Heart left ventricle (tissue), 16 donors: ENCODE data around the gene BCL11A. TPM values are rescaled to one million over a fixed set of nuclear protein-coding genes. Genes with fewer than 3 reads are reported as not detected.

Experiments
- ATAC-seq, 4 donors: fragments of 200-7000 bp; cut with Tn5 transposase; one replicate each; pipeline ENCODE4 v1.9.1; 2020 to 2022; ENCODE audit warnings: moderate library complexity in 4 of 4, mild to moderate bottlenecking in 3 of 4, moderate number of reproducible peaks in 1 of 4
- DNase-seq, 5 donors: peaks; one replicate each; pipeline ENCODE4 v3.0.0-alpha.2; 2020
- H3K27ac ChIP-seq, 12 donors: fragments of 200-600 bp; sonication (generic) in 4 of 12; one replicate each; pipeline versions ENCODE4 v1.5.0 to v1.8.0; 2016 to 2022; ENCODE audit warnings: mild to moderate bottlenecking in 2 of 12
- H3K27me3 ChIP-seq, 9 donors: fragments of 200-600 bp; sonication (generic) in 2 of 9; one replicate each; pipeline versions ENCODE4 v1.5.1 to v1.8.0; 2016 to 2022; ENCODE audit warnings: mild to moderate bottlenecking in 3 of 9
- H3K36me3 ChIP-seq, 9 donors: fragments of 200-600 bp; sonication (generic) in 2 of 9; one replicate each; pipeline versions ENCODE4 v1.5.0 to v1.8.0; 2018 to 2022; ENCODE audit warnings: mild to moderate bottlenecking in 2 of 9
- H3K4me1 ChIP-seq, 12 donors: fragments of 200-600 bp; sonication (generic) in 4 of 12; one replicate each; pipeline versions ENCODE4 v1.5.0 to v1.8.0; 2016 to 2022; ENCODE audit warnings: mild to moderate bottlenecking in 3 of 12
- H3K4me3 ChIP-seq, 12 donors: fragments of 200-600 bp; sonication (generic) in 4 of 12; one replicate each; pipeline versions ENCODE4 v1.5.0 to v1.8.0; 2017 to 2022; ENCODE audit warnings: mild to moderate bottlenecking in 9 of 12, moderate library complexity in 4 of 12
- H3K9me3 ChIP-seq, 12 donors: fragments of 200-600 bp; sonication (generic) in 4 of 12; one replicate each; pipeline versions ENCODE4 v1.5.0 to v1.8.0; 2016 to 2022; ENCODE audit warnings: mild to moderate bottlenecking in 1 of 12
- CTCF ChIP-seq, 12 donors: fragments of 200-600 bp; sonication (generic) in 4 of 12; IDR thresholded peaks; one replicate each; pipeline versions ENCODE4 v1.5.0 to v1.8.0; 2018 to 2022; ENCODE audit warnings: antibody characterized with exemption in 12 of 12, mild to moderate bottlenecking in 5 of 12
- POLR2A ChIP-seq, 2 donors: fragments of 450-650 bp; IDR thresholded peaks; one replicate each; pipeline ENCODE4 v1.6.1; 2017; ENCODE audit warnings: antibody characterized with exemption in 2 of 2, mild to moderate bottlenecking in 2 of 2, moderate library complexity in 2 of 2
- WGBS, 4 donors: extraction: QIAGEN DNeasy Blood & Tissue Kit in 2 of 4; methylation state at CpG; one replicate each; pipeline versions ENCODE4 v1.1.5 to v1.1.7; 2013 to 2018; 5-methylcytosine and 5-hydroxymethylcytosine counted together
- intact Hi-C, 10 donors: fragments of 100-400 bp; cut with DNase I; formaldehyde crosslinking; loops; one replicate each; pipeline versions ENCODE4 v1.11.1 to v1.14.2; 2022
- polyA plus RNA-seq, 2 donors: library from polyadenylated mRNA; stranded (reverse); fragments of 200-250 nt; gene quantifications; one replicate each; pipeline ENCODE4 v1.2.3, GENCODE V29; 2013
- total RNA-seq, 9 donors: library from RNA; depleted of rRNA in 2 of 9; stranded (reverse); fragments of >200 nt in 2 of 9; fragmentation: NEBNext Ultra II Directional in 3 of 9; extraction: Animal tissue kit (Norgen Biotek cat#: 25700) in 3 of 9; gene quantifications; one replicate each; pipeline versions ENCODE4 v1.1.0 to v1.2.4, GENCODE V29; 2016 to 2023
- donor health status: ischemic (EF 13 %, LVEDD 7.1; RV severe dilation, severe dysfunction).
- donor health status: healthy with polysubstance abuse.
- donor health status: DM: no; HTN: yes; CAD: no.
- donor health status: DM: no; HTN: no; CAD: no.
- donor health status: ischemic (EF 25% LVEDD 6.9; RV normal size, moderate dysfunction).
- donor health status: ischemic (EF 25% LVEDD 5.7; RV mildly dilated, moderate dysfunction).
- donor health status: healthy.
- donor health status: DM: yes; HTN: yes; CAD: no.
- donor health status: ischemic (EF 35%, LVEDD 5.7; RV mildly dilated, moderate dysfunction).
- donor health status: nonischemic (EF 11% LVEDD 7.7; RV severe dilation, severe dysfunction).
- donor health status: DM: yes; HTN: yes; CAD: no.
- donor health status: PGD.
- donor health status: ischemic (EF 29% LVEDD 5.4; RV normal size, mild dysfunction).
- donor health status: nonischemic (EF 23%, LVEDD 6.1; RV moderate dilation, normal function).

The BCL11A gene
- total and polyA plus RNA-seq, 11 donors: 5.6 to 31.9 (median 20.2) TPM

GRCh38 chr2:60529785-60530627 lies 23.4 kb downstream of the BCL11A start:
- Histone ChIP-seq H3K4me1 (peaks cover 0 to 64% (median 16%) of the 10 kb centered on the region in 12 donors), H3K27ac (peak overlapping the region in 7 of 12 donors; percentile 2 to 61 (median 40)), H3K36me3 (no peaks in the 10 kb centered on the region), H3K9me3 (no peaks in the 10 kb centered on the region), H3K4me3 (no peak overlapping the region), H3K27me3 (peaks cover 0 to 30% (median 3%) of the 10 kb centered on the region in 9 donors)
- WGBS, 4 donors: 30 to 36% (median 35%) methylated on average over 17 of the region's 17 CpGs
- TF ChIP-seq CTCF (IDR thresholded peaks at IDR 0.05) (no peak), POLR2A (IDR thresholded peaks at IDR 0.05) (no peak)
- no peak for DNase-seq
- ATAC-seq: peak in 2 of 4 donors; percentile 15 to 20
- intact Hi-C loops: loop anchor here in 1 of 10 donors (5.0 kb wide), 1 partner anchor 43 kb away; no protein-coding TSS in a partner anchor

- peaks cover 0 to 62% (median 14%) of the 10 kb centered on the region in 12 donors for H3K4me1 ChIP-seq
- no peaks in the 10 kb centered on the region for H3K36me3 ChIP-seq
- ATAC-seq: no peak
- intact Hi-C loops: no loop called here
- no peak for DNase-seq
- peaks cover 0 to 30% (median 3%) of the 10 kb centered on the region in 9 donors for H3K27me3 ChIP-seq
- no peak for TF ChIP-seq CTCF (IDR thresholded peaks at IDR 0.05)
- no peak for TF ChIP-seq POLR2A (IDR thresholded peaks at IDR 0.05)
- WGBS, 4 donors: 89 to 92% (median 91%) methylated on average over 8 of the region's 8 CpGs
- no peak overlapping the region for H3K4me3 ChIP-seq
- peak overlapping the region in 3 of 12 donors; percentile 42 to 61 (median 58) for H3K27ac ChIP-seq
- no peaks in the 10 kb centered on the region for H3K9me3 ChIP-seq
Observed at GRCh38 chr2:60529136-60529784, 24.2 kb downstream of the BCL11A start.

GRCh38 chr2:60528281-60529020 lies 25.0 kb downstream of the BCL11A start:
- Histone ChIP-seq H3K4me1 (peaks cover 0 to 64% (median 14%) of the 10 kb centered on the region in 12 donors), H3K27me3 (peaks cover 0 to 30% (median 0%) of the 10 kb centered on the region in 9 donors), H3K27ac (peak overlapping the region in 1 of 12 donors; percentile 58), H3K4me3 (no peak overlapping the region), H3K9me3 (no peaks in the 10 kb centered on the region), H3K36me3 (no peaks in the 10 kb centered on the region)
- 59 to 71% (median 64%) methylated on average over 9 of the region's 9 CpGs for WGBS, 4 donors
- intact Hi-C loops: no loop called here
- DNase-seq (no peak), ATAC-seq (peak in 1 of 4 donors; percentile 30)
- no peak for TF ChIP-seq CTCF (IDR thresholded peaks at IDR 0.05)
